AG09319 (cell line): Measurements from ENCODE around the gene E2F4.

ENCODE experiments used
- DNase-seq: peaks from one replicate; pipeline ENCODE4 v3.0.0-alpha.2; 2010; ENCODE audit warnings: low read depth; ENCODE audit errors: extremely low read depth
- CTCF ChIP-seq: IDR thresholded peaks from 2 replicates; pipeline ENCODE4 v1.5.1; 2011; ENCODE audit warnings: low read depth, mild to moderate bottlenecking, inconsistent platforms, low read length, moderate library complexity

Gene E2F4

GRCh38 chr16:67166110-67166547, 25.8 kb upstream of the E2F4 start:
- no peak for DNase-seq
- TF ChIP-seq CTCF, result no peak

GRCh38 chr16:67166598-67167168, 25.3 kb upstream of the E2F4 start:
- no peak for DNase-seq
- no peak for TF ChIP-seq CTCF

DNA sequence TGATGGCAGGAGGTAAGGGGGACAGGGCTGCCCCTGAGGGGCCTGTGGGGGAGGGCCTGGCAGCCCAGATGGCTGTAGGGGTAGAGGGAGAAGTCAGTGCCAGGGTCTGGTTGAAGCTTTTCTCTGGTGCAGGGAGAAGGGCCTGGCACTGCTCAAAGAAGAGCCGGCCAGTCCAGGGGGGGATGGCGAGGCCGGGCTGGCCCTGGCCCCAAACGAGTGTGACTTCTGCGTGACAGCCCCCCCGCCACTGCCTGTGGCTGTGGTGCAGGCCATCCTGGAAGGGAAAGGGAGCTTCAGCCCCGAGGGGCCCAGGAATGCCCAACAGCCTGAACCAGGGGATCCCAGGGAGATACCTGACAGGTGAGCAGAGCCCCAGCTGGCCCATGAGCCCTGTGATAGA, 24.4 kb upstream of the E2F4 start:
- no peak for DNase-seq
- TF ChIP-seq CTCF, result no peak

GRCh38 chr16:67169011-67169451, 22.9 kb upstream of the E2F4 start:
- no peak for DNase-seq
- TF ChIP-seq CTCF, result no peak

DNA sequence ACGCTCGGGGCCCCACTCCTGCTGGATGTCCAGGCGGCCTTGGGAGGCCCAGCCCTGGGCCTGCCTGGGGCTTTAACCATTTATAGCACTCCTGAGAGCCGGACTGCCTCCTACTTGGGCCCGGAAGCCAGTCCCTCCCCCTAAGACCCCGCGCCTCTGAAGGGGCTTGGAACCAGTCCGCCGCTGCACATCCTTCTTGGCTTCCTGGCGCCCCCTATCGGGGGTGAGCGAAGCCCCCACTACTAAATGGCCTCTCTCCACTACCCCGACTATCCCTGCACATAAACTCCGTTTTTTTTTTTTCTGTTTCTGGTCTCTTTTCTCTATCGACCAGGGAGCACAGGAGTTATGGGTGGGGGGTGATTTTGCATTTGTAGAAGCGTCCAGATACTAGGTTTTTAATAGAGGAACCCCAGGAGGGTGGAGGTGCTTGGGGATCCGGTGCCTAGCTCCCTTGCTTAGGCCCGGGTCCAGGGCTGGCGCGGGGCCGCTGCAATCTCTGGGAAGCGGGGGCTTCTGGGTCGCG, 22.2 kb upstream of the E2F4 start:
- TF ChIP-seq CTCF, result peak; percentile 64
- DNase-seq, result no peak

DNA sequence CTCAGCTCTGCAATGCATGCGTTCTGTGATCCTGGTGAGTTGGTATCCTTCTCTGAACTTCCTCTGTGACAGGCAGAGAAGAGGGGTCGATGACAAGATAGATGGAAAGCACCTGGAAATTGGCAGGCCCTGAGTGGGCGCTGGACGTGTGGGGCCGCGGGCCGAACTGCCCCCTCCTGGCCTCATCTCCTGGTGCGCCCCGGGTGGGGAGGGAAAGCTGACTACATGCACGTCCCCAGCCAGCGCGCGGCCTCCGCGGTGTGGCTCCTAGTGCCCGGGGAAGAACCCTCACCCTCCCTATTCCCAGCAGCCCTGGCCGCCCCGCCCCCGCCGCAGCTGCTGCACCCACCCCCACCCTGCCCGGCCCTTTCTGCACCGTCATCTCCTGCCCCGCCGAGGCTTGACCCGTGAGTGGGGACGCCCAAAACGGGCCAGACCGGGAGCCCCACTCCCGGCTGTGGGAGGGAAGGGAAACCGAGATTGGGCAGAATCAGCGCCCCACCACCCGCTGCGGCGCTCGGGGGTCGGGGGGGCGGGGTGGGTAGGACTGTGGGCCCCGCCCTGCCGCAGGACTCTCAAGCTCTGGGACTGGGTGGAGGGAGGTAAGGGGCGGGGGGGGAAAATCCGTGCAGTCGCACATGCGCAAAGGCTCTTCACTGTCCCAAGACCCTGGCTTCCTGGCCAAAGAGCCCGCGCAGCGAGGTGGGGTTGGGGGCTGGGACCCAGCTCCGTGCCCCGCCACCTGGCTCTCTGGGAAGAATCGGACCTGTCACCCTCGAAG, 21.6 kb upstream of the E2F4 start, which contains the start of gene NOL3:
Gene NOL3 (plus strand): TSS at position 371 of the 781 bp plus-strand sequence.
- TF ChIP-seq CTCF, result peak; percentile 7; the same call in 1 of the 2 replicates

More for the DNA sequence above, 21.6 kb upstream of the E2F4 start, which contains the start of gene NOL3:
- DNase-seq, result peak; percentile 68
